H1 (cell line): ENCODE measurements around the gene ZNF513. TPM values are rescaled to one million over a fixed set of nuclear protein-coding genes. Genes with fewer than 3 reads are reported as not detected.
A peak's percentile ranks its signal among the peaks of the same experiment; 100 is the strongest.

ENCODE experiments used
- BCL11A ChIP-seq, 2 experiments: IDR thresholded peaks; one replicate each; pipeline ENCODE4 v1.6.1; 2011; ENCODE audit warnings: low read depth in 2 of 2, low read length in 2 of 2, mild to moderate bottlenecking in 2 of 2
- BRCA1 ChIP-seq: IDR thresholded peaks from 2 replicates; pipeline ENCODE4 v1.6.1; 2012; ENCODE audit warnings: low read depth, low read length, improper control_type of control experiment
- CHD2 ChIP-seq: IDR thresholded peaks from 2 replicates; pipeline ENCODE4 v1.6.1; 2012; ENCODE audit warnings: low read length, improper control_type of control experiment
- EGR1 ChIP-seq: IDR thresholded peaks from 2 replicates; pipeline ENCODE4 v1.6.1; 2011; ENCODE audit warnings: low read depth, low read length, borderline replicate concordance
- FOSL1 ChIP-seq: IDR thresholded peaks from 2 replicates; pipeline ENCODE4 v1.6.1; 2011; ENCODE audit warnings: mild to moderate bottlenecking, low read depth, low read length, moderate library complexity; ENCODE audit not compliant: insufficient read depth
- HDAC2 ChIP-seq, 2 experiments: fragments of 300-600 bp in 1 of 2; sonication (generic) in 1 of 2; IDR thresholded peaks; 2 replicates each; pipeline ENCODE4 v1.6.1; 2011 to 2012; ENCODE audit warnings: low read depth in 2 of 2, low read length in 2 of 2, mild to moderate bottlenecking in 2 of 2, moderate library complexity in 2 of 2, borderline replicate concordance in 1 of 2, inconsistent platforms in 1 of 2
- JUN ChIP-seq: IDR thresholded peaks from 2 replicates; pipeline ENCODE4 v1.6.1; 2011; ENCODE audit warnings: low read depth, mild to moderate bottlenecking, improper control_type of control experiment, low read length
- KDM5A ChIP-seq: fragments of 200-600 bp; IDR thresholded peaks from 2 replicates; pipeline ENCODE4 v1.7.1; 2012; ENCODE audit warnings: mild to moderate bottlenecking, low read length, inconsistent platforms, mixed read lengths
- RBBP5 ChIP-seq: IDR thresholded peaks from 2 replicates; pipeline ENCODE4 v1.7.1; 2012; ENCODE audit warnings: low read depth, mild to moderate bottlenecking, inconsistent platforms, low read length, moderate library complexity, borderline replicate concordance
- SIX5 ChIP-seq: IDR thresholded peaks from 2 replicates; pipeline ENCODE4 v1.6.1; 2011; ENCODE audit warnings: mild to moderate bottlenecking, low read depth, low read length
- SP2 ChIP-seq: IDR thresholded peaks from 2 replicates; pipeline ENCODE4 v1.6.1; 2012; ENCODE audit warnings: mild to moderate bottlenecking, low read length, inconsistent platforms
- SRF ChIP-seq: IDR thresholded peaks from 2 replicates; pipeline ENCODE4 v1.6.1; 2011; ENCODE audit warnings: mild to moderate bottlenecking, low read depth, low read length, moderate library complexity
- TAF1 ChIP-seq: IDR thresholded peaks from 2 replicates; pipeline ENCODE4 v1.6.1; 2011; ENCODE audit warnings: mild to moderate bottlenecking, low read depth, low read length
- TAF7 ChIP-seq: optimal IDR thresholded peaks from 2 replicates; pipeline ENCODE3; 2011; ENCODE audit warnings: low read depth, mild to moderate bottlenecking, inconsistent platforms, low read length, moderate library complexity, borderline replicate concordance
- TBP ChIP-seq: IDR thresholded peaks from 2 replicates; pipeline ENCODE4 v1.6.1; 2011; ENCODE audit warnings: low read depth, low read length, improper control_type of control experiment
- polyA plus RNA-seq, 7 experiments: library from polyadenylated mRNA; depleted of rRNA in 3 of 7; stranded (reverse) in 5 of 7; unstranded in 2 of 7; fragments of >200 nt in 5 of 7; fragments of 200-250 nt in 2 of 7; gene quantifications; 1 replicate in 5 of 7; 2 replicates in 1 of 7; 4 replicates in 1 of 7; pipeline versions ENCODE4 v1.2.1 to v1.2.3, GENCODE V29; 2011 to 2013; ENCODE audit warnings: missing spikeins in 2 of 7, mixed read lengths in 2 of 7
- total RNA-seq: library from RNA; stranded (reverse); fragmentation: NEBNext Ultra II Directional; extraction: Animal tissue kit (Norgen Biotek cat#: 25700); gene quantifications from 2 replicates; pipeline ENCODE4 v1.2.1, GENCODE V29; 2021
- TF ChIP-seq, protein P1 (sequence below): IDR thresholded peaks from 2 replicates; pipeline ENCODE4 v1.6.1; 2012; ENCODE audit warnings: inconsistent platforms
- TF ChIP-seq, protein P2 (sequence below): IDR thresholded peaks from 2 replicates; pipeline ENCODE4 v1.6.1; 2011; ENCODE audit warnings: low read length, improper control_type of control experiment
- TF ChIP-seq, protein P3 (sequence below), 3 experiments: IDR thresholded peaks; 1 replicate in 2 of 3; 2 replicates in 1 of 3; pipeline versions ENCODE4 v1.5.1 to v1.6.1; 2011; ENCODE audit warnings: low read length in 3 of 3, mild to moderate bottlenecking in 3 of 3, inconsistent platforms in 2 of 3, low read depth in 1 of 3, moderate library complexity in 1 of 3; ENCODE audit not compliant: insufficient read depth in 1 of 3; ENCODE audit errors: control extremely low read depth in 1 of 3
- TF ChIP-seq, protein P4 (sequence below): IDR thresholded peaks from 2 replicates; pipeline ENCODE4 v1.6.1; 2012; ENCODE audit warnings: inconsistent platforms

ZNF513 gene
- total and polyA plus RNA-seq, 2 of the 8 experiments (the other 6 are each of a cell fraction or from before 2014, with no cell fraction given): 17.3 to 29.5 TPM

DNA sequence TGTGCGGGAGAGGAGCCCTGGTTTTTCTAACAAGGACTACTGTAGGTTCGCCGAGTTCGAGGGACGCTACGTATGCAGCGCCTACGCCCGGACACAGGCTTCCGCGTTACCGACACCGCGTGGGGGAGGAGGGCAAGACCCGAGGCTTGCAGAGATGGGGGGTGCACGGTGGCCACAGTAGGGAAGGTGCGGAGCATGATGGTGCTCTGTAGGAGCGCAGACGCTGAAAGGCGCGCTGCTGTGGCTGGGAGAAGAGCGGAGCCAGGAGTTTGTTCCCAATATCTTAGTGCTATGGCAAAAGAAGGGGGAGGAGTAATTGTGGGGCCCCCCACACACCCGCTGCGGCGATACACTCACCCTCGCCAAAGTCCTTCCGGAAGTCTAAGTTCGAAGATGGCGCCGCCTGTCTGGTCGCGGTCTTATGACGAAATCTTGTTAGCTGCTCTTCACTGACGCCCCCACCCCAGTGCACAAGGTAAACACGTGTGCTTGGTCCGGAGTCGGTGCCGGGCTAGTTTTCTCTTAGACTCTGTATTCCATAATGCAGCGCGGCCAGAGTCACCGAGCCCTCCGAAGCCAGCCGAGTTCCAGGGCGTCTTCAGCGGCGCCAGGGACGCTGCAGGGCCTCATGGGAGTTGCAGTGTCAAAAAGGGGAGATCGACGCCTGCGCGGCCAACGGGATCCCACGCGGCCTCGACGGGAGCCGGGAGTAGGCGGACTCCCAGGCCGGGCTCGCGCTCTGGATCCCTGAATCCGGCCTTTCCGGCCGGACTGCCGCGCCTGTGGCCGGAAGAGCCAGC is 24.0 kb downstream of the ZNF513 start, which contains the start of gene GTF3C2 (continued):
- TF ChIP-seq BCL11A (IDR thresholded peaks at IDR 0.05; ENCODE audit: low read depth in 2 of 2, low read length in 2 of 2): no peak
- no peak for TF ChIP-seq SP2
- no peak for TF ChIP-seq JUN
- peak in 1 of 2 experiments; percentile 43; a peak in 2 of 4 replicates for TF ChIP-seq HDAC2 (IDR thresholded peaks at IDR 0.05; ENCODE audit: borderline replicate concordance in 1 of 2, low read depth in 2 of 2, low read length in 2 of 2)
- TF ChIP-seq, protein P1, sequence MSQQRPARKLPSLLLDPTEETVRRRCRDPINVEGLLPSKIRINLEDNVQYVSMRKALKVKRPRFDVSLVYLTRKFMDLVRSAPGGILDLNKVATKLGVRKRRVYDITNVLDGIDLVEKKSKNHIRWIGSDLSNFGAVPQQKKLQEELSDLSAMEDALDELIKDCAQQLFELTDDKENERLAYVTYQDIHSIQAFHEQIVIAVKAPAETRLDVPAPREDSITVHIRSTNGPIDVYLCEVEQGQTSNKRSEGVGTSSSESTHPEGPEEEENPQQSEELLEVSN: peak; percentile 85
- TF ChIP-seq SIX5: peak; percentile 40; the same call in 1 of the 2 replicates
- peak; percentile 40; the same call in 1 of the 2 replicates for TF ChIP-seq EGR1
- TF ChIP-seq, protein P2, sequence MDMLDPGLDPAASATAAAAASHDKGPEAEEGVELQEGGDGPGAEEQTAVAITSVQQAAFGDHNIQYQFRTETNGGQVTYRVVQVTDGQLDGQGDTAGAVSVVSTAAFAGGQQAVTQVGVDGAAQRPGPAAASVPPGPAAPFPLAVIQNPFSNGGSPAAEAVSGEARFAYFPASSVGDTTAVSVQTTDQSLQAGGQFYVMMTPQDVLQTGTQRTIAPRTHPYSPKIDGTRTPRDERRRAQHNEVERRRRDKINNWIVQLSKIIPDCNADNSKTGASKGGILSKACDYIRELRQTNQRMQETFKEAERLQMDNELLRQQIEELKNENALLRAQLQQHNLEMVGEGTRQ: peak; percentile 49; the same call in 1 of the 2 replicates
- peak; percentile 77 for TF ChIP-seq KDM5A
- TF ChIP-seq BRCA1: no peak
- TF ChIP-seq, protein P3, sequence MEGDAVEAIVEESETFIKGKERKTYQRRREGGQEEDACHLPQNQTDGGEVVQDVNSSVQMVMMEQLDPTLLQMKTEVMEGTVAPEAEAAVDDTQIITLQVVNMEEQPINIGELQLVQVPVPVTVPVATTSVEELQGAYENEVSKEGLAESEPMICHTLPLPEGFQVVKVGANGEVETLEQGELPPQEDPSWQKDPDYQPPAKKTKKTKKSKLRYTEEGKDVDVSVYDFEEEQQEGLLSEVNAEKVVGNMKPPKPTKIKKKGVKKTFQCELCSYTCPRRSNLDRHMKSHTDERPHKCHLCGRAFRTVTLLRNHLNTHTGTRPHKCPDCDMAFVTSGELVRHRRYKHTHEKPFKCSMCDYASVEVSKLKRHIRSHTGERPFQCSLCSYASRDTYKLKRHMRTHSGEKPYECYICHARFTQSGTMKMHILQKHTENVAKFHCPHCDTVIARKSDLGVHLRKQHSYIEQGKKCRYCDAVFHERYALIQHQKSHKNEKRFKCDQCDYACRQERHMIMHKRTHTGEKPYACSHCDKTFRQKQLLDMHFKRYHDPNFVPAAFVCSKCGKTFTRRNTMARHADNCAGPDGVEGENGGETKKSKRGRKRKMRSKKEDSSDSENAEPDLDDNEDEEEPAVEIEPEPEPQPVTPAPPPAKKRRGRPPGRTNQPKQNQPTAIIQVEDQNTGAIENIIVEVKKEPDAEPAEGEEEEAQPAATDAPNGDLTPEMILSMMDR (IDR thresholded peaks at IDR 0.05; ENCODE audit: control extremely low read depth in 1 of 3, insufficient read depth in 1 of 3, low read depth in 1 of 3, low read length in 3 of 3): no peak
- peak; percentile 75 for TF ChIP-seq TBP
- peak; percentile 90 for TF ChIP-seq RBBP5
- peak; percentile 76; the same call in 1 of the 2 replicates for TF ChIP-seq CHD2
- peak; percentile 78 for TF ChIP-seq TAF1
- TF ChIP-seq FOSL1: no peak
- peak; percentile 74 for TF ChIP-seq TAF7
- TF ChIP-seq SRF: peak; percentile 55
- TF ChIP-seq, protein P4, sequence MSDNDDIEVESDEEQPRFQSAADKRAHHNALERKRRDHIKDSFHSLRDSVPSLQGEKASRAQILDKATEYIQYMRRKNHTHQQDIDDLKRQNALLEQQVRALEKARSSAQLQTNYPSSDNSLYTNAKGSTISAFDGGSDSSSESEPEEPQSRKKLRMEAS: peak; percentile 90
